IMR-90 (cell line): ENCODE data around the gene DGKG. TPM values are rescaled to one million over a fixed set of nuclear protein-coding genes. Genes with fewer than 3 reads are reported as not detected.

Experiments
- ATAC-seq: fragments of 200-7000 bp; cut with Tn5 transposase; 2 replicates; pipeline ENCODE4 v1.9.1; 2020; ENCODE audit warnings: low read depth, mild to moderate bottlenecking, moderate library complexity
- BruUV-seq: library from RNA; stranded (reverse); fragments of 400-500 nt; replicated peaks from 2 replicates; lab custom pipeline; 2021; lab: Mats Ljungman, UMichigan
- CTCF ChIA-PET: fragments of 300-600 bp; formaldehyde crosslinking; extraction: SDS; loops from one replicate; lab custom pipeline; 2021; ENCODE audit warnings: antibody characterized with exemption; lab: Yijun Ruan, JAX
- POLR2A ChIA-PET: fragments of 300-600 bp; sonication (Branson Sonifier 250); formaldehyde crosslinking; loops from one replicate; lab custom pipeline; 2022; ENCODE audit warnings: antibody characterized with exemption; ENCODE audit not compliant: unreplicated experiment; lab: Charles Lee
- DNase-seq: peaks from one replicate; pipeline ENCODE4 v3.0.0; 2013
- H2AFZ ChIP-seq: replicated peaks from 2 replicates; pipeline ENCODE3; 2013; ENCODE audit warnings: low read length, mild to moderate bottlenecking; ENCODE audit not compliant: poor library complexity
- H2AK5ac ChIP-seq: 2 replicates; pipeline ENCODE4 v1.6.1; 2013; ENCODE audit warnings: low read depth, low read length, inconsistent platforms
- H2AK9ac ChIP-seq: replicated peaks from 2 replicates; pipeline ENCODE3; 2013; ENCODE audit warnings: mild to moderate bottlenecking, low read depth, low read length, moderate library complexity; ENCODE audit not compliant: poor library complexity
- H2BK120ac ChIP-seq: 2 replicates; pipeline ENCODE4 v1.6.1; 2013; ENCODE audit warnings: low read depth, low read length, inconsistent platforms
- H2BK15ac ChIP-seq: 3 replicates; pipeline ENCODE4 v1.6.1; 2013; ENCODE audit warnings: low read depth, low read length, inconsistent platforms
- H2BK20ac ChIP-seq: 2 replicates; pipeline ENCODE4 v1.6.1; 2013; ENCODE audit warnings: low read depth, mild to moderate bottlenecking, inconsistent platforms, low read length, moderate library complexity
- H2BK5ac ChIP-seq: 2 replicates; pipeline ENCODE4 v1.6.1; 2013; ENCODE audit warnings: mild to moderate bottlenecking, low read depth, low read length, inconsistent platforms; ENCODE audit not compliant: poor library complexity, severe bottlenecking
- H3K14ac ChIP-seq: replicated peaks from 2 replicates; pipeline ENCODE4 v1.6.1; 2013; ENCODE audit warnings: low read depth, low read length, inconsistent platforms
- H3K18ac ChIP-seq: 2 replicates; pipeline ENCODE4 v1.6.1; 2013; ENCODE audit warnings: low read depth, low read length, control low read depth
- H3K23ac ChIP-seq: 2 replicates; pipeline ENCODE4 v1.6.1; 2013; ENCODE audit warnings: low read depth, low read length, inconsistent platforms
- H3K27ac ChIP-seq: 2 replicates; pipeline ENCODE4 v1.5.1; 2013; ENCODE audit warnings: mild to moderate bottlenecking, control low read depth, low read length; ENCODE audit not compliant: insufficient read depth
- H3K27me3 ChIP-seq: 2 replicates; pipeline ENCODE4 v1.6.1; 2013; ENCODE audit warnings: low read length; ENCODE audit not compliant: control insufficient read depth, insufficient read depth
- H3K36me3 ChIP-seq: 2 replicates; pipeline ENCODE4 v1.6.1; 2013; ENCODE audit warnings: low read length, mixed read lengths; ENCODE audit not compliant: control insufficient read depth, insufficient read depth
- H3K4ac ChIP-seq: 2 replicates; pipeline ENCODE4 v1.6.1; 2013; ENCODE audit warnings: low read depth, low read length, inconsistent platforms
- H3K4me1 ChIP-seq: 2 replicates; pipeline ENCODE4 v1.6.1; 2013; ENCODE audit warnings: low read length, mixed read lengths; ENCODE audit not compliant: control insufficient read depth, insufficient read depth
- H3K4me2 ChIP-seq: 2 replicates; pipeline ENCODE4 v1.6.1; 2013; ENCODE audit warnings: low read depth, mild to moderate bottlenecking, control low read depth, low read length, moderate library complexity
- H3K4me3 ChIP-seq: 2 replicates; pipeline ENCODE4 v1.5.1; 2013; ENCODE audit warnings: low read depth, mild to moderate bottlenecking, control low read depth, low read length, moderate library complexity; ENCODE audit not compliant: insufficient read depth
- H3K56ac ChIP-seq: 2 replicates; pipeline ENCODE4 v1.6.1; 2013; ENCODE audit warnings: low read length, inconsistent platforms; ENCODE audit not compliant: insufficient read depth; ENCODE audit errors: extremely low read depth
- H3K79me1 ChIP-seq, 2 experiments: 2 replicates each; pipeline ENCODE4 v1.6.1; 2013; ENCODE audit warnings: low read length in 2 of 2, inconsistent platforms in 1 of 2, low read depth in 1 of 2
- H3K9ac ChIP-seq: 2 replicates; pipeline ENCODE4 v1.6.1; 2013; ENCODE audit warnings: low read depth, low read length, control low read depth
- H3K9me1 ChIP-seq: 2 replicates; pipeline ENCODE4 v1.6.1; 2013; ENCODE audit warnings: low read length, inconsistent platforms; ENCODE audit not compliant: insufficient read depth
- H3K9me3 ChIP-seq: 2 replicates; pipeline ENCODE4 v1.6.1; 2013; ENCODE audit warnings: low read length; ENCODE audit not compliant: control insufficient read depth, insufficient read depth
- H4K20me1 ChIP-seq: 2 replicates; pipeline ENCODE4 v1.6.1; 2013; ENCODE audit warnings: low read length, inconsistent platforms; ENCODE audit not compliant: insufficient read depth
- H4K5ac ChIP-seq: 2 replicates; pipeline ENCODE4 v1.6.1; 2013; ENCODE audit warnings: mild to moderate bottlenecking, low read depth, low read length, control low read depth
- H4K8ac ChIP-seq, 2 experiments: 2 replicates each; pipeline ENCODE4 v1.6.1; 2013; ENCODE audit warnings: low read depth in 2 of 2, low read length in 2 of 2, control low read depth in 1 of 2, inconsistent platforms in 1 of 2
- H4K91ac ChIP-seq: 2 replicates; pipeline ENCODE4 v1.6.1; 2013; ENCODE audit warnings: low read depth, low read length, inconsistent platforms; ENCODE audit not compliant: insufficient read depth
- CTCF ChIP-seq: conservative IDR thresholded peaks from 2 replicates; pipeline ENCODE4 v1.5.1; 2012; ENCODE audit warnings: mild to moderate bottlenecking, low read depth, low read length, improper control_type of control experiment
- POLR2A ChIP-seq: IDR thresholded peaks from 2 replicates; pipeline ENCODE4 v1.6.1; 2012; ENCODE audit warnings: mild to moderate bottlenecking, low read depth, low read length
- RAD21 ChIP-seq: IDR thresholded peaks from 2 replicates; pipeline ENCODE4 v1.6.1; 2012; ENCODE audit warnings: low read length, improper control_type of control experiment
- SMC3 ChIP-seq: fragments of 150-350 bp; IDR thresholded peaks from 2 replicates; pipeline ENCODE4 v1.6.1; 2016; ENCODE audit warnings: low read depth, mild to moderate bottlenecking, antibody characterized with exemption, low read length, moderate library complexity
- WGBS, 2 experiments: methylation state at CpG; one replicate each; pipeline versions ENCODE4 v1.1.5 to v1.1.7; 2013; ENCODE audit warnings: missing lambda C conversion rate in 2 of 2; ENCODE audit not compliant: insufficient read length in 1 of 2; ENCODE audit errors: extremely low coverage in 2 of 2; 5-methylcytosine and 5-hydroxymethylcytosine counted together
- dilution Hi-C: fragments of 300-500 bp; cut with HindIII; formaldehyde crosslinking; loops from one replicate; pipeline ENCODE4 v1.14.3; 2018; ENCODE audit warnings: low sequenced_read_pairs; ENCODE audit not compliant: unreplicated experiment
- in situ Hi-C: fragments of 300-500 bp; cut with MboI; formaldehyde crosslinking; loops from 3 replicates; pipeline ENCODE4 v1.14.3; 2019; ENCODE audit warnings: low sequenced_read_pairs, inconsistent platforms, mixed read lengths
- intact Hi-C: fragments of 100-400 bp; cut with micrococcal nuclease; formaldehyde crosslinking; loops from 2 replicates; pipeline ENCODE4 v1.10.0; 2022
- polyA plus RNA-seq, 3 experiments: library from polyadenylated mRNA; depleted of rRNA; stranded (reverse); fragments of >200 nt; gene quantifications; 2 replicates each; pipeline ENCODE4 v1.2.3, GENCODE V29; 2012; ENCODE audit warnings: low replicate concordance in 1 of 3
- total RNA-seq: library from RNA; depleted of rRNA; stranded (reverse); fragments of >200 nt; gene quantifications from 2 replicates; pipeline ENCODE4 v1.2.3, GENCODE V29; 2012

Gene DGKG
- total and polyA plus RNA-seq, 2 of the 4 experiments (the other 2 are of a cell fraction), result 1.2 to 4.1 TPM

GRCh38 chr3:186166036-186166435 is 196.0 kb downstream of the DGKG start:
- Histone ChIP-seq H2AK9ac (no peak overlapping the region), H3K4ac (no peak overlapping the region), H3K23ac (no peak overlapping the region), H3K9me3 (no peaks in the 10 kb centered on the region), H3K18ac (no peak overlapping the region), H4K91ac (no peak overlapping the region), H3K27me3 (peaks cover 36% of the 10 kb centered on the region), H2BK15ac (no peak overlapping the region), H3K56ac (no peak overlapping the region), H3K4me2 (no peak overlapping the region), H3K27ac (no peak overlapping the region), H4K5ac (no peak overlapping the region), H2BK20ac (no peak overlapping the region), H3K14ac (no peak overlapping the region), H2BK120ac (no peak overlapping the region), H2BK5ac (no peak overlapping the region), H3K4me3 (no peak overlapping the region), H4K20me1 (no peaks in the 10 kb centered on the region), H2AK5ac (no peak overlapping the region), H2AFZ (no peak overlapping the region), H3K9ac (no peak overlapping the region), H3K36me3 (no peaks in the 10 kb centered on the region), H4K8ac (no peak overlapping the region), H3K79me1 (no peaks in the 10 kb centered on the region), H3K4me1 (peaks cover 3% of the 10 kb centered on the region; the same call in 1 of the 2 replicates), H3K9me1 (no peaks in the 10 kb centered on the region; the same call in 1 of the 2 replicates)
- POLR2A ChIA-PET, result no interaction called here
- in situ Hi-C loops, result no loop called here
- BruUV-seq, result no TSS peak
- dilution Hi-C loops, result no loop called here
- TF ChIP-seq SMC3 (no peak), POLR2A (no peak), CTCF (no peak), RAD21 (no peak)
- CTCF ChIA-PET, result interaction anchor here (0.5 kb wide), 1 partner anchor 599 kb away, joined by 3 read pairs; no protein-coding TSS in a partner anchor
- DNase-seq, result no peak
- 0% methylated on average over 1 of the region's 3 CpGs; no CpG with 5 or more reads in 1 of the 2 experiments for WGBS, 2 experiments
- ATAC-seq, result no peak; the same call in 1 of the 2 replicates
- intact Hi-C loops, result no loop called here
